ENCODE measurements around the gene KIAA0319L.
"Not testable (repeated sequence)": the region's sequence is repeated elsewhere in the genome, so short reads cannot be mapped to it uniquely, and the experiment has no call there.

- not testable (repeated sequence) for TF ChIP-seq ATF2 (CRISPR knock-in tag; IDR thresholded peaks at IDR 0.05; ENCODE audit: borderline replicate concordance, low read depth); MAX (CRISPR knock-in tag; IDR thresholded peaks at IDR 0.05); CTCF (IDR thresholded peaks at IDR 0.05); HMGXB4 (CRISPR knock-in tag; IDR thresholded peaks at IDR 0.05); PRDM15 (CRISPR knock-in tag; IDR thresholded peaks at IDR 0.05); ZBTB43 (CRISPR knock-in tag; IDR thresholded peaks at IDR 0.05); FOXP4 (CRISPR knock-in tag; IDR thresholded peaks at IDR 0.05); CREM (CRISPR knock-in tag; IDR thresholded peaks at IDR 0.05); IRF2 (CRISPR knock-in tag; IDR thresholded peaks at IDR 0.05; ENCODE audit: borderline replicate concordance, low read depth); TEAD1 (CRISPR knock-in tag; IDR thresholded peaks at IDR 0.05)
Measured at GRCh38 chr1:35576766-35577070, 19.5 kb upstream of the KIAA0319L start.
